ENCODE measurements around the gene HOXB1.
"Not testable (repeated sequence)": the region's sequence is repeated elsewhere in the genome, so short reads cannot be mapped to it uniquely, and the experiment has no call there.

HOXB1 gene

DNA sequence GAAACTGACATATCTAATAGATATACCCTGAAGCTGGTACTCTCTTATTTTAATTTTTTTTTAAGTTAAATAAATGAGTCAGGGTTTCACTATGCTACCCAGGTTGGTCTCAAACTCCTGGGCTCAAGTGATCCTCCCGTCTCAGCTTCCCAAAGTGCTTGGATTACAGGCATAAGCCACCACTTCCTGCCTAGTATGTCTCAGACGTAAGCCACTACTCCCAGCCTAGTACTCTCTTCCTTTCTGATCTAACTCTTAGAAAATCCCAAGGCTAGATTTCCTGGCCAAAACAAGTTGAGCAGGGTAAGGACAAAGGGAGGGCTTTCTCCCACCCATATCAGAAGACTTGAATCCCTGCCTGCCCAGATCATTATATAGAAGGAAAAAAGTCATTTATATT lies 33.7 kb downstream of the HOXB1 start:
- DNase-seq (ENCODE audit: low read depth in 2 of 2) = no peak

DNA sequence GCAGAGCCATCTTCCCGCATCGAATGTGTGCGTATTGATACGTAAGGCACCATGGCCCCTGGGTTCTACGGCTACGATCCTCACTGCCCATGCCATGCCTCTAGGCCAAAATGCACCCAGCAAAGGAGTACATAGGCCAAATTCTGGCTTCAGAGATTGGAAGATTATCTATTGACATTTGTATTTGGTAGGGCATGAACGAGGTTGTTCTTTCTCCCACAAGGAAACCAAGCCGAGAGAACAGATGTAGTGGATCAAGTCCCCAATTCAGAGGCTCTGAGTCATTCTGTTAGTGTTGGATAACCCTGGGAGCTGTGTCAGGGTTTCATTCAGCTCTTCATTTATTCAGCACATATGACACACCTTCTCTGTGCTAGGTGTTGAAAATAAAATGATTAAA lies 36.5 kb downstream of the HOXB1 start:
- DNase-seq (ENCODE audit: low read depth in 2 of 2) = no peak

DNA sequence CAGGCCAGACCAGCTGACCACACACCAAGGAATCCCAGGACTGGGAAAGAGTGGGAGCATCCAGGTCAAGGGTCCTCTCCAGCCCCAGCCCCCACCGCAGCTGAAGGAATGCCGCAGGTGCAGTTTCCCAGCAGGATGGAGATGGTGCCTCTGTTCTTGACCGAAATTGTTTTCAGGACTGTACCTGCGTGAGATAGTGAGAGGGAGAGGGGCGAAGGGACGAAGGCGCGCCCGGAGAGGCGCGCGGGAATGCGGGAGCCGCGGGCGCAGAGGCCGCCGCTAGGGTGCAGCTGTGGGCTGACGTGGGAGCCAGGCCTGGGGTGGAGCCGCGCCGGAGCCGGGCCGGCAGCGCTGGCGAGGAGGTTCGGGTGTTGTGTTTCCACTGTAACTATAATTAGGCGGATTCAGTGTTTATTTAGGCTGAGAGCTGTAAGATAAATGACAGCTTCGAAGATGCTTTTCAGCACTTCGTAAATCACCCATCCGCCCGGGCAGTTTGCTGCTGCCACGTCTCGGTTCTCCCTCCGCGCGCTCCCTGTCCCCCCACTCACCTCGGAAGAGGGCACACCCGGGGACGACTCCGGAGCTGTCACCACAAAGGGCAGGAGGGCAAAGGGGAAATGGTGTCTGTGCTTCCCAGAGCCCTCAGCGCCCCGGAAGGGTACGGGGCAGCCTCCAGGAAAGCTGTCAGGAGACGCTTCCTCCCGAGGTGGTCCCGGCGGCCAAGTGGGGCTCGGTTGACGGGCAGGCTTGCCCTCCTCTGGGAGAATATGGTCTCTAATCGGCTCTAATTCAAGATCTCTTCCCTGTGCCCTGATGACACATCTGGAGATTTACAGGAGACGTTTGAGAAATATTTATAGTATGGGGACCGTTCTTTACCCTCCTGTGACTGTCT lies 38.2 kb downstream of the HOXB1 start:
- DNase-seq (ENCODE audit: low read depth in 2 of 2) = peak; percentile 42 to 46

DNA sequence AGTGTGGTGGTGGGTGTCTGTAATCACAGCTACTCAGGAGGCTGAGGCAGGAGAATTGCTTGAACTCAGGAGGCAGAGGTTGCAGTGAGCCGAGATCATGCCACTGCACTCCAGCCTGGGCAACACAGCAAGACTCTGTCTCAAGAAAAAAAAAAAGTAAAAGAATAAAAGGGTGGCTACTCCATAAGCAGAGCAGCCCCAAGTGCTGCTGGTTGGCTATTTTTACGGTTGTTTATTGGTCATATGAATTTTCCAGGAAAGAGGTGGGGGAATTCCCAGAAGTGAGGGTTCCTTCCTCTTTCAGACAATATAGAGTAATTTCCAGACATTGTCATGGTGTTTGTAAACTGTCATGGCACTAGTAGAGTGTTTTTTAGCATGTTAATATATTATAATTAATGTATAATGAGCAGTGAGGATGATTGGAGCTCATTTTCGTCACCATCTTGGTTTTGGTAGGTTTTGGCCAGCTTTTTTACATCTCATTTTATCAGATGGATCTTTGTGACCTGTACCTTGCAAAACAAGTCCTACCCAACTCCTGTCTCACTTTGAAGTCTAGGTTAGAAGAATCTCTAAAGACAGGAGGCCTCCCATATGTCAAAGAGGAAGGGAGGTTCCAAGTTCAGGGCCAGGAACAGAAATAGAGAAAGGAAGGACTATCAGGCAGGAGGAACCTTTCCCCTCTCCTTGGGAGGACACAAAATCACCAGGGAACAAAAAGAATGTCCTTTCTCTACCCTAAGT lies 39.1 kb downstream of the HOXB1 start:
- no peak for DNase-seq (ENCODE audit: low read depth in 2 of 2)

DNA sequence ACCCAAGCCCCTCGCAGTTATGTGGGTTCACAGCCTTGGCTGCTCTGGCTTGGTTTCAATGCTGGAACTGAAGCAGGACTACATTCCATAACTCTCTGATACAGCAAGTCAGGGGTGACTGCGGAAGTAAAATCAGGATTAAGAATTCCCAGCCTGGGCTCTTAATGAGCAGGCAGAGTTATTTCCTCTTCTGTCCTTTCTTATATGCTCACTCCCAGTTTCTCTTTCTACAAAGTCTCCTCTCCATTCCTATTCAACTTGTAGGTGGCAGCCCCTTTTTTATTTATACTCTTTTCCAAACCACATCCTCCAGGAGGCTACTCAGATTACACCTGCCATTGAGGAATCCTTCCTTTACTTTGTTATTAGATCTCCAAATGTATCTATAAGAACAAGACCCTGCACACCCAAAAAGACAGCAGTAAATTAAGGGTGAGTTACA lies 40.3 kb downstream of the HOXB1 start:
- DNase-seq (ENCODE audit: low read depth in 2 of 2) = no peak

DNA sequence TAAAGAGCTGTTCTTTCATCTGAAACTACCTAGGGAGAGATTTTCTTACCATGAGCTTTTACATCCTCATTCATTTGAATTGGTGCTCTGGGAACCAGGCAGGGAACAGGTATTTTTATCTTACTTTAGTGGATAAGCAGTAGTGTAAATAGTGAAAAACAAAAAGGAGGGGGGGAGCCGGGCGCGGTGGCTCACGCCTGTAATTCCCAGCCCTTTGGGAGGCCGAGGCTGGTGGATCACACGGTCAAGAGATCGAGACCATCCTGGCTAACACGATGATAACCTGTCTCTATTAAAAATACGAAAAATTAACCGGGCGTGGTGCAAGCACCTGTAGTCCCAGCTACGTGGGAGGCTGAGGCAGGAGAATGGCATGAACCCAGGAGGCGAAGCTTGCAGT lies 41.0 kb downstream of the HOXB1 start:
- DNase-seq (ENCODE audit: low read depth in 2 of 2) = no peak

DNA sequence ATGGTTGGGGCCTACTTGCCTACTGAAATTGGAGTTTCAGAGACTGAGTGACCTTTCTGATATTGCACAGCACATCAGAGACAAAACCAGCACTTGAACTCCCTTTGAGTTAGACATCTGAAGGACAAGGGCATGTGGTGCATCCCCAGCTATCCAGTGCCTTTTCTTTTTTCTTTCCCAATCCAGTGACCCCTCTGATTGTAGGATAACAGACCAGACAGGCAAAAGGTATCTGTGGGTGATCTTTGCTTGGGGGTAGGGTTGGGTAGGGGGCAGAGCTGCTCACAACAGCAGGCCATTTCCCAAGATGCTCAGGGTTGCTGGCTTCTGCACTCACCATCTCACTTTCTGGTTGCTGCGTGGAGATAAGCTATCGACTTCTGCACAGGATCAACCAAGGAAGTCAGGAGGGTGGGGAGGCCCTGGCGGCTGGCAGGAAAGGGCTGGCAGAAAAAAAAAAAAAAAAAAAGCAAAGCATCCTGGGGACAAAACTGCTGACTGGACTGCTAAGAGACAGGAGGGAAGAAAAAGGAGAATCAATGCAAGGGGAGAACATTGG lies 42.2 kb downstream of the HOXB1 start:
- DNase-seq (ENCODE audit: low read depth in 2 of 2) = no peak

DNA sequence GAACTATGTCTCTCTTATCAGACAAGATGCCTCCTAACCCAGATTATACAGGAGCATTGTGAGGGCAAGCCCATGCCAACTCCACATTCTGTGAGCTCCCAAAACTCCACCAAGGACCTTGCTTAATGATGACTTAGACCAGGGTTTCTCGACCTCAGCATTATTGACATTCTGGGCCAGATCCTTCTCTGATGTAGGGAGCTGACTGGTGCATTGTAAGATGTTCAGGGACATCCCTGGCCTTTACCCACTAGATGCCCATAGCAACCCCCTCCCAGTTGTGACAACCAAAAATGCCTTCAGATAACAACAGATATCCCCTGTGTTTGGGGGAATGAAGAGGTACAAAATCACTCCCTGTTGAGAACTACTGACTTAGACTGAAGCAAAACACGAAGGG lies 43.6 kb downstream of the HOXB1 start:
- no peak for DNase-seq (ENCODE audit: low read depth in 2 of 2)

DNA sequence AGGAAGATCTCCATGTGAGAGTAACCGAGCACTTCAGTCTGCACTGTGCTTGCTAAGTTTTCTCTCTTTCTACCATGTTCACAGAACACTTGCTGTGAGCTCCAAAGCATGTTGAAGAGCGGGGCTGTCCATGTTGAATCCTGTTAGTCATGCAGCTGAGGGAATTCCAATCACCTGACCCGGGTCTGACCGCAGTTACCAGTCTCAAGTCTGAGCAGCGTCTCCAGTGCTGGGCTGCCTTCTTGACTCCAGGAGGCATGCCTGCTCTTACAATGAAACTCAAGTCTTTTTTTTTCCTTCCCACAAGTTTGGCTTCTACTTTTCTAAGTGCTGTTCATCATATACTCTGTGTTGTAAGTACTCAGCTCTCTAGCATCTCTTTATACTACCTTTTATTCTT lies 44.3 kb downstream of the HOXB1 start:
- DNase-seq (ENCODE audit: low read depth in 2 of 2) = no peak

DNA sequence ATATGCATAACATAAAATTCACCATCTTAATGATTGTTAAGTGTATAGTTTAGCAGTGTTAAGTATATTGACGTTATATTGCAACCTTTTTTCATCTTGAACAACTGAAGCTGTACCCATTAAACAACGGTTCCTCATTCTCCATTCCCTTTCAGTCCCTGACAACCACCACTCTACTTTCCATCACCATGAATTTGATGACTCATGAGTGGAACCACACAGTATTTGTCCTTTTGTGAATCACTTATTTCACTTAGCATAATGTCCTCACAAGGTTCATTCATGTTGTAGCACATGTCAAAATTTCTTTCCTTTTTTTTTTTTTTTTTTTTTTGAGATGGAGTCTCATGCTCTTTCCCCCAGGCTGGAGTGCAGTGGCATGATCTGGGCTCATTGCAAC lies 46.0 kb downstream of the HOXB1 start:
- DNase-seq (ENCODE audit: low read depth in 2 of 2) = no peak

DNA sequence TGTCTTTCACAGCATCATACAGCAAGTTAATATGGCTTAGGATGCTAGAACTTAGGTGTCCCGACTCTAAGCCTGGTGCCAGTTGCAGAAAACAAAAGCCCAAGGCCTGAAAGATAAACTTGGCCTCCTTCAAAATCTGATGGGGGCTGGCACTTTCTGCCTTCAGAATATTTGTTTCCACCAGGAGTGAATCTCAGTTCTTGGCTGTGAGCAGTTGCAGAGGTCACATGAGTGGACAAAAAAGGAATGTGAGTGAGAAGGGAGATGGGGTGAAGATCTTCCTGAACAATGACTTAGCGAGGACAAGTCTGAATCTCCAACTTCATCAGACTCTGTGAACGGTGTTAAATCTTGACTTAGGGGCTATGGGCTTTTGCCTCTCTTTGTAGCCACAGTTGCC lies 46.6 kb downstream of the HOXB1 start:
- no peak for DNase-seq (ENCODE audit: low read depth in 2 of 2)

DNA sequence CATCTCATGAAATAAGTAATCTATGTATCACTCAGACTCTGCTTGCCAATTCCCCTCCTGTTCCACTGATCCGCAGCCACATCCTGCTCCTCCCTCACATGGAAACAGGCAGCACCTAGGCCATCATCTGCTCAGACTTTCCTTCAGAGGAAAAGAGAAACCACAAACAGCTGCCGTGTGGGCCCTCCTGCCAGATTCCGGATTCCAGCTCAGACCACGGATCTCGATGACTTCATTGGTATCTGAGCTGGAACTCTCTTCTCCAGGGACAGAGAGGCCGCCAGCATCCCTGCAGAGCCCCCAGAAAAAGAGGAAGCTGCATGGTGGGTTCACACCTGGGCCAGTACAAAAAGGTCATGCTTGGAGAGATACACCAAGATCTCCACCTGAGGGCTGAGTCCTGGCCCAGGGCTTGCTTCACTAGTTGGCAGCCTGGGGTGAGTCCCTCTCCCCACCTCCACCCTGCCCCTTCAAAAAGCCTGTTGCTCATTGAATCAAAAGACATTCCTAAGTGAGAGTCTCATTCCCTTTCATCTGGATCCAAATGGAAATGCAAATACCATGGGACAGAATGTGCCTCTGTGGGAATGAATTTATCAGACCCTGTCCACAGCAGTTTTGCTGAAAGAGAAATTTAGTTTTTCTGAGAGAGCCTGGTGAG lies 47.2 kb downstream of the HOXB1 start:
- DNase-seq (ENCODE audit: low read depth in 2 of 2) = no peak

DNA sequence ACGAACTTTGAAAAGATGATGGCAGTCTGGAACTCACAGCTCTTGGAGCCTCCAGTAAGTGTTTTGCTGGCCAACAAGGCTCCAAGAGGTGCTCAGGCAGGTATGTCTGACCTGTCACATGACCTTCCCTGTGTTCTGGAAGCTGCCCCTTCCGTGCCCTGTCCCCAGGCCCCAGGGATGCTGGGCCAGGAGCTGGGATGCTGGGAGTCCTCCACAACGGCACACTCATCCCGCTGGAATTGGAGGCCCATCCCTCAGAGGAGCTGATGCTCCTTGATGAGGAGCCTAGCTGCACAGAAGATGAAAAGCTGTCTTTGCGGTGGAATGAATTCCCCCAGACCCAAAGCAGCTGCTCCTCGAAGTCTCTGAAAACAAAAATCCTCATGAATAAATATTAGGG lies 47.8 kb downstream of the HOXB1 start:
- no peak for DNase-seq (ENCODE audit: low read depth in 2 of 2)

DNA sequence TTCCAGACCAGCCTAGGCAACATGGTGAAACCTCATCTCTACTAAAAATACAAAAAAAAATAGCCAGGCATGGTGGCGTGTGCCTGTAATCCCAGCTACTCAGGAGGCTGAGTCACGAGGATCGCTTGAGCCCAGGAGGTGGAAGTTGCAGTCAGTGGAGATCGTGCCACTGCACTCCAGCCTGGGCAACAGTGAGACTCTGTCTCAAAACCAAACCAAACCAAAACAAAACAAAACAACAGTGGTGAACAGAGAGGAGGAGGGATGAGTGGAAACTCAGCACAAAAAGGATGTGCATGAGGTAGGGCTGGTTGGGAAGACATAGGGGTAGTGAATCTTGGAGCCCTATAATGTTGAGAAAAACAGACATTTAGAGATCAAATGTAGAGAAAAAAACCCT lies 48.5 kb downstream of the HOXB1 start:
- not testable (repeated sequence) for DNase-seq (ENCODE audit: low read depth in 2 of 2)

DNA sequence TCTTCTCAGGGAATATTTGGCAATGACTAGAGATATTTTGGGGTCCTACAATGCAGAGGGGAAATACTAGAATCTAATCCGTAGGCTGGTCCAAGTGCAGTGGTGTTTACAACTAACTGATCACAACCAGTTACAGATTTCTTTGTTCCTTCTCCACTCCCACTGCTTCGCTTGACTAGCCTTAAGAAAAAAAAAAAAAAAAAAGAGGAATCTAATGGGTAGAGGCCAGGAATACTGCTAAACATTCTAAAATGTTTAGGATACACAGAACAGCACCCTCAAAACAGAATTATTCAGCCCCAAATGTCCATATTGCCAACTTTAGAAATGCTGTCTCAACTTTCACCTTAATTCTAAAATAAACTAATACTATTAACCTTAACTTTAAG lies 51.8 kb downstream of the HOXB1 start:
- no peak for DNase-seq (ENCODE audit: low read depth in 2 of 2)
